PC-9 (cell line): ENCODE measurements around the gene SP2.

ENCODE experiments used
- CTCF ChIP-seq: fragments of 200-600 bp; sonication (generic); conservative IDR thresholded peaks from 2 replicates; pipeline ENCODE4 v1.6.1; 2017; ENCODE audit warnings: mixed run types, antibody characterized with exemption, mild to moderate bottlenecking, moderate library complexity
- EZH2 ChIP-seq: fragments of 200-600 bp; sonication (generic); IDR thresholded peaks from 2 replicates; pipeline ENCODE4 v1.8.0; 2017; ENCODE audit warnings: antibody characterized with exemption, low read depth

- TF ChIP-seq CTCF (no peak), EZH2 (no peak)
Observed at GRCh38 chr17:47927821-47928400, 31.9 kb downstream of the SP2 start.
